NCI-H2171 treated with DMSO at 0.1 percent for 48 hours (cell line): ENCODE data around the gene ATXN7L1.

ENCODE experiments used
- DNase-seq: peaks from one replicate; lab custom pipeline; 2025; lab: John Stamatoyannopoulos, UW

Gene ATXN7L1

DNA sequence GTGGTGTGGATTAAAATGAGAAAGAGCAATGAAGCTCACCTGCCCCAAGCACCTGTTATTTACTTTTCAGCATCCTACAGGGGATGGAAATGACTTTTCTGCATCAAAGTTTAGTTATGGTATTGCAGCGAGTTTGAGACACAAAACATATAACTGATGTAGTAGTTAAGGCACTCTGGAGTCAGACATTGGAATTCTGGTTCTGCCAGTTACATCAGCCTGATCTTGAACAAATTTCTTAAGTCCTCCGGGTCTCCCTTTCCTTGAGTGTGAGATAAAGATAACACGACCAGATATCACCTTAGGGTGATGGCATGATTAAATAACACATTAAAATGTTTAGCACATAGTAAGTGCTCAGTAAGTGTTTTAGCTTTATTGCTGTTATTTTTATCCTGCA is 97.4 kb downstream of the ATXN7L1 start:
- DNase-seq = peak; percentile 24

DNA sequence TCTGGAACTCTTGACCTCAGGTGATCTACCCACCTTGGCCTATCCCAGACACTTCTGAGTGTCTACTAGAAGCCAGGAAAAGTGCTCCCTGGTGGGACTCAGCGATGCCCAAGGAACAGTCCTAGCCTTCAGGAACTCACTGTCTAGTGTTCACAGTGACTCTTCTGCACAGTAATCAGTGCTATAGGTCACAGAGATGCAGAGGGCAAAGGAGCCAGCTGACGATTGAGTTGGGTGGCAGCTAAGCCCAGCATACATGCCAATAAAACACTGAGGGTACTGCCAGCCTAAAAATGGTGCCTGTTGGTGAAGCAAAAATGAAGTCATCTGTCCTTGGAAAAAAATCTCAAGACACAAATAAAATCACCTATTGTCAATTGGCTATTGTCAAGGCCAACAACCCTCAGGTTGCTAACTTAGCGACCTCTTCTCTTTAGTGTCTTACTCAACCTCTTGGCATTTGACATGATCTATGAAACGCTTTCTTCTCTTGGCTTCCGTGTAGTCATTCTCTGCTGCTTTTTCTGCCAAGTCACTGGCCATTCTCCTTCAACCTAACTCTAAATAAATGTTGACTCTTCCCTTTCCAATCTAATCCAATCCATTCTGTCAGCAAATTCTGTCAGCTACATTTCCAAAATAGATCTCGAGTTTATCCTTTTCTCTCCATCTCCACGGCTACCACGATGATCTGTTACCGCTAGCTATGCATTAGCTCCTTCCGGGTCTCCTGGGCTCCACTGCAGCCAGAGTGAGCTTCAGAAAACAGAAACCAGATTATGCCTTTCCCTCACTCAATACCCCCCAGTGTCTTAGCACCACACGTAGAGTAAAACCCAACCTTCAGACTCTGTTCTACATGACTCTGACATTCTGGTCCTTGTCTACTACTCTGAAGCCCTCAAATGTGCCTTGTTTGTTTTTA is 99.2 kb downstream of the ATXN7L1 start:
- DNase-seq = no peak

- peak; percentile 27 for DNase-seq
These were observed 100.2 kb downstream of the ATXN7L1 start for GRCh38 chr7:105776068-105776790.

GRCh38 chr7:105775580-105775979 is 100.8 kb downstream of the ATXN7L1 start:
- no peak for DNase-seq

- peak; percentile 65 for DNase-seq
These were observed 103.4 kb downstream of the ATXN7L1 start for GRCh38 chr7:105773030-105773460.

DNA sequence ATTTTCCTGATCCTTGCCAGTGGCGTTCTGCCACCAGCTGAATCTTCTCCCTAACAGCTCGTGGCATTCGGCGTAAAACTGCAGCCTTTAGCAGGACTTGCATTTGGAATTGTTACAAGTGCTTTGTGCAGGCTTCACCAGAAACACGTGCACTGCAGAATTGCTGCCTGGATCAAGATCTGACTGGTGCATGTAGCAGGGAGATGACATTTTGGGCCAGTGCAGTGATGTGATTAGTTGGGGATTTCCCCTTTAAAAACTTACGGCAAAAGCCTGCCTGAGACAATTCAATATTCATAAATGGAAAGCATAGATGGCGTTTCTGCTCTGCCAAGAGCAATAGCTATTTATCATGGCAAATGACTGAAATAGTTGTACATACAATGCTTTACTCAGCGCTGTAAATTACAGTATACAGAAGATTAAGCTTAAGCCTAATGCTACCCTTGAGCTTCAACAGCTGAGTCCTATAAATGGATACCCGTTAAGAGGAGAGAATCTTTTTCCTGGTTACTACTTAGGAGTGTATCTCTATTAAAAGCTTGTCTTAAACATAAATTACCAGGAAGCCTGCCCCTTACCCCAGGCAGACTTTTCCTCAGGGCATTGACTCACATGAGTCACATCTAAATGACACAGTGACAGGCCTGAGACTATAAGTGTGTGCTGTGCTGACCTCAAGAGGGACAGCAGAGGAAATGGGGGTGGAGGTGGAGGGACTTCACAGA is 106.3 kb downstream of the ATXN7L1 start:
- no peak for DNase-seq

DNA sequence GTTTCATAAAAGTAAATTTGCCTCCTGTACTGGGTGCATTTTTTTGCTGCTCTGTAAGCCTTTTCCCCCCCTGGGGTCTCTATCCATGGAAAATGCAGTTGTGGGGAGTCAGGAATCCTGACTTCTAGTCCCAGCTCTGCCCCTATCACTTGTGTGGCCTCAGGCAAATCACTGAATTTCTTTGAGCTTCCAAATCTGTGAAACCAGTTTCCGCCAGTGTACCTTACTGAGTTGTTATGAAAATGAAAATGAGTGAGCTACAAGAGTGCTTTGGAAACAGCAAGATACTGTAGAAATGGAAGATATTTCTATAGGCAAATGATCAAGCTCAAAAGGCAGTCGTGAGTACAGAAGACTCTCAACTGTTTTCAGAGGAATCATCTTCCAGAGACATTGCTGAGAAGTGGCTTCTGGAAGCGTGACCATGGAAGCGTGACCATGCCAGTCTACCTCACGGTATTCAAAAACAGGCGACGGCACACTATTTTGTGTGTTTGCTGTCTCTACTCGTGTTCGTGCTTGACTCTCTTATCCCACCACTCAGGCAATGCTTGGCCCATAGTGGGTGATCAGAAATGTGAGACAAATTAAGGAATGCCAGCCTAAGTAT is 107.4 kb downstream of the ATXN7L1 start:
- no peak for DNase-seq

DNA sequence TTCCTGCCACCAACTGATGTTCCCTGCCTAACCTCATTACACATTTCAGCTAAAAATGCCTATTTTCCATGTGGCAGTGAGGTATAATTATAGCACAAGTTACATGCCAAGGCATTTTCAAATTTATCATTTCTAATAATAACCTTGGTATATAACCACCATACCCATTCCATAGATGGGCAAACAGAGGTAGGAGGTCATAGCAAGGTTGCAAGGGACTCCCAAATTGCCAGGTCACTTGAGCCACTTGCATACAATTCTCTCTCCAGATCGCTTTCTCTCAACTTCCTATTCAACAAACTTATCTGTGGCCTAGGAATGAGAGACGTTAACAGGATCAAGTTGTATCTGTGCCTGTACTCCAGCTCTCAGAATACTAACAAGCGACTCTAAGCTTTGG is 108.3 kb downstream of the ATXN7L1 start:
- DNase-seq = no peak

- DNase-seq = peak; percentile 23
These were observed 109.9 kb downstream of the ATXN7L1 start for GRCh38 chr7:105766421-105767073.

DNA sequence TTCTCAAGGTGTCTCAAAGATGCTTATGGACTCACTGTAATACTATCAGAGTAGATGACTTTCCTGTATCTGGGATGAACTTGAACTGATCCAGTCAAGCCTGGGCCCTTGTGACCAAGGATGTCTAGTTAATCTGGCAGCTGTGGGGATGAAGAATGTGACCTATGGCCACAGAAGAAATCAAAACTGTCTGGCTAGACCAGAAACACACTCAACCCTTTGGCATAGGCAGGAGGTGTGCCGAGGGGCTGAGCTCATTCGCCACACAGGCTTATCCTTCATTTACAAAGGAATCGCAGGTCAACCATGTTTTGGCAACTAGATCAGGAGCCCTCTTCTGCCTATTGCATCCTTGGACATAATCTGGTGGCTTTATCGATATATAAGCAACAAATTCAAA is 110.6 kb downstream of the ATXN7L1 start:
- no peak for DNase-seq

DNA sequence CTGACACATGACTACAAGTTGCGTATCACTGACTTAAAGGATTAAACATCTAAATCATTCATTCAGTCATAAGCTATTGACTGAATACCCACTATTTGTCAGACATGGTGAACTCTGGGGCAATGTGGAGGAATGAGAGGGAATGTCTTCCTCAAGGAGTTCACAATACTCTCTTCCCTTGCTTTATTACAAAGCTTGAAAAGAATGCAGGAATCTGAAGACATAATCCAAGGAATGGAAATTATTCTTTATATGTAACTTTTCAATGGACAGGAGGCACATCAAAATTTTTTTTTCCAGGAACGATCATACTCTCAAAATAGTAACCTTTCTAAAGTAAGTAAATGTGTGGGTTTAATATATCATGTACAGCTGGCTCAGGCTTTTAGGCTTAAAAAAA is 111.9 kb downstream of the ATXN7L1 start:
- DNase-seq = no peak

GRCh38 chr7:105760551-105761447 is 115.6 kb downstream of the ATXN7L1 start:
- no peak for DNase-seq

DNA sequence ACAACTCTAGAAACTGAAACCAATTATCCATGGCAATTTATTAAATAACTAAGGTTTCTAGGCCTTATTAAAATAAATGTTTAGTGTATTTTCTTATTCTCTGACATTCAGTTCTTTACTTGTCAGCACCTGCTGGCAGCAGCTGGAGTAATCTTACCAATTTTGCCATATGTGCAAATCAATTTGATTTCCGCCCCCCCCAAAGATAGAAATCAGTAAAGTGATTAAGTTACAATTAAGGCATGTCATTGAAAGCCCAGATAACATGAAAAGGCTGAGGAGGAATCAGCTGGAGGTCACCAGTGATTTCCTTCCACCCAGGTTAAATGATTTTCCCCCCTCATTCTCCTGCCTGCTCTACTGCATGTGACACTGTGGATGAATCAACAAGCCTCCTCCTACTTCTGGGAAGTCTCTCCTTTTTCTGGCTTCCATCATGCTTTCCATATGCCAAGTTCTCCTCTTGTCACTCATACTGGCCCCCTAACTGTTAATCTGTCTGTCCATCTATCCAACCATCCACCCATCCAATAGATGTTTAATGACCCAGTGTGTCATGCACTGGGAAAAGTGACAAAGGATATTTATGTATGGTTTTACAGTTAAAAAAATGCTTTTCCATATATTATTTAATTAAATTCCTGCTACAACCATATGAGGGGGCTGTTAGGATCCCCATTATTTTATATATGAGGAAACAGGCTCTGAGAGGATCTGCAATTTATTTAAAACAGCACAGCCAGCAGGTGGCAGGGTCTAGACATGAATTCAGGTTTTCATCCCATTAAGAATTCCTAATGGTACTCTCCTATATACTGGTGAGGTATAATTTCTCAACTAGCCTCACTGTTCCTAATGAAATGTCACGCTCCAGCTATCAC is 116.5 kb downstream of the ATXN7L1 start:
- peak; percentile 86 for DNase-seq

GRCh38 chr7:105756367-105756766 is 120.0 kb downstream of the ATXN7L1 start:
- no peak for DNase-seq

GRCh38 chr7:105752671-105753275 is 123.6 kb downstream of the ATXN7L1 start:
- no peak for DNase-seq

GRCh38 chr7:105751054-105751453 is 125.3 kb downstream of the ATXN7L1 start:
- DNase-seq = no peak

DNA sequence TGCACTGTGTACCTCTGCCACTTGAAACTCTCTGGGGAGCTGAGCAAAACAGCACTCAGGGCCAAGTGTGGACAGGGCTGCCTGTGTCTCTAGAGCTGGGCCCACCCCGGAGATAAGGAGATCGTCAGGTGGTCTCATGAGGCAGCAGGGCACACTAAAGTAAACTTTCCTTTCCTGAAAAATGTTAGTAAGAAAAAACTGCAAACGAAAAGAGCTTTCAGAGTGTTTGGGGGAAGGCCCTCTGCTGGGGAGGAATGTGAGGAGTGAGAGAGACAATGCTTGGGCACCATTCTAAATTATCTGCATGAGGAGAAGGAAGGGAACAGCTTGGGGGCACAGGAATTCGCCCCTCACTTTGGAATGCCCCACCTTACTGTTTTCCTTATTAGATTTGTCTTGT is 127.7 kb downstream of the ATXN7L1 start:
- DNase-seq = no peak

DNA sequence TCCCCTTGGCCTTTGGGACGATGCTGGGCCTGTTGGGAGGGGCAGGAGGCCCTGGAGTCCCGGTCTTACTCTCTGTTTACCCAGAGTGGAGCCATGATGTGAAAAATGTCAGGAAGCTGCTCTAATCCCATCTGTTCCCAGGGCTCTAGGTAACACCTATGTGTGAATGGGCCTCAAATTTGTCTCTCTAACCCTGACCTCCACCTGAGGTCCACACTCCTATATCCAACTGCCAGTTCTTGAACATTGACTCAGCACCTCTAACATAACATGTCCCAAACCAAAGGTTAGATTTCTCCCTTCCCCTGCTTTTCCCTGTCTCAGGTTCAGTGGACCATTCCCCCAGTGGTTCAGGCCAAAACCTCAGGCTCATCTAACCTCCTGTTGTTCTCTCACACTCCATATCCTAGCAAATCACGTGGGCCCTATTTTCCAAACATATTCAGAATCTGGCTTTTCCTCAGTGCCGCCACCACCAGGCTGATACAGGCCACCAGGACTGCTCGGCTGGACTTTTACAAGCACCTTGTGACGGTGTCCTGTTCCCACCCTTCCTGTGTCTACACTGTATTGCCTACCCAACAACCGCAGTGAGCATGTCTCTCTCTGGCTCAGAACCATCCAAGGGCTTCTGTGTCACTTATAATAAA is 130.6 kb downstream of the ATXN7L1 start:
- no peak for DNase-seq
